IMR-90 (cell line): ENCODE results near the gene FGA. TPM values are rescaled to one million over a fixed set of nuclear protein-coding genes. Genes with fewer than 3 reads are reported as not detected.

ENCODE experiments used
- ATAC-seq: fragments of 200-7000 bp; cut with Tn5 transposase; 2 replicates; pipeline ENCODE4 v1.9.1; 2020; ENCODE audit warnings: low read depth, mild to moderate bottlenecking, moderate library complexity
- BruUV-seq: library from RNA; stranded (reverse); fragments of 400-500 nt; replicated peaks from 2 replicates; lab custom pipeline; 2021; lab: Mats Ljungman, UMichigan
- CTCF ChIA-PET: fragments of 300-600 bp; formaldehyde crosslinking; extraction: SDS; loops from one replicate; lab custom pipeline; 2021; ENCODE audit warnings: antibody characterized with exemption; lab: Yijun Ruan, JAX
- POLR2A ChIA-PET: fragments of 300-600 bp; sonication (Branson Sonifier 250); formaldehyde crosslinking; loops from one replicate; lab custom pipeline; 2022; ENCODE audit warnings: antibody characterized with exemption; ENCODE audit not compliant: unreplicated experiment; lab: Charles Lee
- DNase-seq: peaks from one replicate; pipeline ENCODE4 v3.0.0; 2013
- H2AFZ ChIP-seq: replicated peaks from 2 replicates; pipeline ENCODE3; 2013; ENCODE audit warnings: low read length, mild to moderate bottlenecking; ENCODE audit not compliant: poor library complexity
- H2AK5ac ChIP-seq: 2 replicates; pipeline ENCODE4 v1.6.1; 2013; ENCODE audit warnings: low read depth, low read length, inconsistent platforms
- H2AK9ac ChIP-seq: replicated peaks from 2 replicates; pipeline ENCODE3; 2013; ENCODE audit warnings: mild to moderate bottlenecking, low read depth, low read length, moderate library complexity; ENCODE audit not compliant: poor library complexity
- H2BK120ac ChIP-seq: 2 replicates; pipeline ENCODE4 v1.6.1; 2013; ENCODE audit warnings: low read depth, low read length, inconsistent platforms
- H2BK15ac ChIP-seq: 3 replicates; pipeline ENCODE4 v1.6.1; 2013; ENCODE audit warnings: low read depth, low read length, inconsistent platforms
- H2BK20ac ChIP-seq: 2 replicates; pipeline ENCODE4 v1.6.1; 2013; ENCODE audit warnings: low read depth, mild to moderate bottlenecking, inconsistent platforms, low read length, moderate library complexity
- H2BK5ac ChIP-seq: 2 replicates; pipeline ENCODE4 v1.6.1; 2013; ENCODE audit warnings: mild to moderate bottlenecking, low read depth, low read length, inconsistent platforms; ENCODE audit not compliant: poor library complexity, severe bottlenecking
- H3K14ac ChIP-seq: replicated peaks from 2 replicates; pipeline ENCODE4 v1.6.1; 2013; ENCODE audit warnings: low read depth, low read length, inconsistent platforms
- H3K18ac ChIP-seq: 2 replicates; pipeline ENCODE4 v1.6.1; 2013; ENCODE audit warnings: low read depth, low read length, control low read depth
- H3K23ac ChIP-seq: 2 replicates; pipeline ENCODE4 v1.6.1; 2013; ENCODE audit warnings: low read depth, low read length, inconsistent platforms
- H3K27ac ChIP-seq: 2 replicates; pipeline ENCODE4 v1.5.1; 2013; ENCODE audit warnings: mild to moderate bottlenecking, control low read depth, low read length; ENCODE audit not compliant: insufficient read depth
- H3K27me3 ChIP-seq: 2 replicates; pipeline ENCODE4 v1.6.1; 2013; ENCODE audit warnings: low read length; ENCODE audit not compliant: control insufficient read depth, insufficient read depth
- H3K36me3 ChIP-seq: 2 replicates; pipeline ENCODE4 v1.6.1; 2013; ENCODE audit warnings: low read length, mixed read lengths; ENCODE audit not compliant: control insufficient read depth, insufficient read depth
- H3K4ac ChIP-seq: 2 replicates; pipeline ENCODE4 v1.6.1; 2013; ENCODE audit warnings: low read depth, low read length, inconsistent platforms
- H3K4me1 ChIP-seq: 2 replicates; pipeline ENCODE4 v1.6.1; 2013; ENCODE audit warnings: low read length, mixed read lengths; ENCODE audit not compliant: control insufficient read depth, insufficient read depth
- H3K4me2 ChIP-seq: 2 replicates; pipeline ENCODE4 v1.6.1; 2013; ENCODE audit warnings: low read depth, mild to moderate bottlenecking, control low read depth, low read length, moderate library complexity
- H3K4me3 ChIP-seq: 2 replicates; pipeline ENCODE4 v1.5.1; 2013; ENCODE audit warnings: low read depth, mild to moderate bottlenecking, control low read depth, low read length, moderate library complexity; ENCODE audit not compliant: insufficient read depth
- H3K56ac ChIP-seq: 2 replicates; pipeline ENCODE4 v1.6.1; 2013; ENCODE audit warnings: low read length, inconsistent platforms; ENCODE audit not compliant: insufficient read depth; ENCODE audit errors: extremely low read depth
- H3K79me1 ChIP-seq, 2 experiments: 2 replicates each; pipeline ENCODE4 v1.6.1; 2013; ENCODE audit warnings: low read length in 2 of 2, inconsistent platforms in 1 of 2, low read depth in 1 of 2
- H3K9ac ChIP-seq: 2 replicates; pipeline ENCODE4 v1.6.1; 2013; ENCODE audit warnings: low read depth, low read length, control low read depth
- H3K9me1 ChIP-seq: 2 replicates; pipeline ENCODE4 v1.6.1; 2013; ENCODE audit warnings: low read length, inconsistent platforms; ENCODE audit not compliant: insufficient read depth
- H3K9me3 ChIP-seq: 2 replicates; pipeline ENCODE4 v1.6.1; 2013; ENCODE audit warnings: low read length; ENCODE audit not compliant: control insufficient read depth, insufficient read depth
- H4K20me1 ChIP-seq: 2 replicates; pipeline ENCODE4 v1.6.1; 2013; ENCODE audit warnings: low read length, inconsistent platforms; ENCODE audit not compliant: insufficient read depth
- H4K5ac ChIP-seq: 2 replicates; pipeline ENCODE4 v1.6.1; 2013; ENCODE audit warnings: mild to moderate bottlenecking, low read depth, low read length, control low read depth
- H4K8ac ChIP-seq, 2 experiments: 2 replicates each; pipeline ENCODE4 v1.6.1; 2013; ENCODE audit warnings: low read depth in 2 of 2, low read length in 2 of 2, control low read depth in 1 of 2, inconsistent platforms in 1 of 2
- H4K91ac ChIP-seq: 2 replicates; pipeline ENCODE4 v1.6.1; 2013; ENCODE audit warnings: low read depth, low read length, inconsistent platforms; ENCODE audit not compliant: insufficient read depth
- CEBPB ChIP-seq: IDR thresholded peaks from 2 replicates; pipeline ENCODE4 v1.6.1; 2012; ENCODE audit warnings: low read depth, low read length, improper control_type of control experiment
- ELK1 ChIP-seq: fragments of 150-350 bp; IDR thresholded peaks from 2 replicates; pipeline ENCODE4 v1.6.1; 2016; ENCODE audit warnings: low read depth, mild to moderate bottlenecking, low read length, moderate library complexity, borderline replicate concordance
- FOS ChIP-seq: fragments of 150-350 bp; IDR thresholded peaks from 2 replicates; pipeline ENCODE4 v1.6.1; 2016; ENCODE audit warnings: low read depth, low read length
- MAFK ChIP-seq: IDR thresholded peaks from 2 replicates; pipeline ENCODE4 v1.6.1; 2012; ENCODE audit warnings: low read depth, low read length, improper control_type of control experiment
- MAZ ChIP-seq: IDR thresholded peaks from 2 replicates; pipeline ENCODE4 v1.6.1; 2012; ENCODE audit warnings: low read depth, mild to moderate bottlenecking, low read length, improper control_type of control experiment, moderate library complexity, borderline replicate concordance
- MXI1 ChIP-seq: IDR thresholded peaks from 2 replicates; pipeline ENCODE4 v1.6.1; 2012; ENCODE audit warnings: low read depth, mild to moderate bottlenecking, low read length, moderate library complexity, borderline replicate concordance
- POLR2A ChIP-seq: IDR thresholded peaks from 2 replicates; pipeline ENCODE4 v1.6.1; 2012; ENCODE audit warnings: mild to moderate bottlenecking, low read depth, low read length
- RAD21 ChIP-seq: IDR thresholded peaks from 2 replicates; pipeline ENCODE4 v1.6.1; 2012; ENCODE audit warnings: low read length, improper control_type of control experiment
- RCOR1 ChIP-seq: IDR thresholded peaks from 2 replicates; pipeline ENCODE4 v1.6.1; 2012; ENCODE audit warnings: mild to moderate bottlenecking, low read length, improper control_type of control experiment; ENCODE audit not compliant: insufficient replicate concordance
- RFX5 ChIP-seq: IDR thresholded peaks from 2 replicates; pipeline ENCODE4 v1.8.0; 2012; ENCODE audit warnings: low read depth, mild to moderate bottlenecking, low read length, moderate library complexity
- SMC3 ChIP-seq: fragments of 150-350 bp; IDR thresholded peaks from 2 replicates; pipeline ENCODE4 v1.6.1; 2016; ENCODE audit warnings: low read depth, mild to moderate bottlenecking, antibody characterized with exemption, low read length, moderate library complexity
- USF2 ChIP-seq: fragments of 150-350 bp; IDR thresholded peaks from 2 replicates; pipeline ENCODE4 v1.6.1; 2017; ENCODE audit warnings: mild to moderate bottlenecking, antibody characterized with exemption, low read length, low read depth
- WGBS, 2 experiments: methylation state at CpG; one replicate each; pipeline versions ENCODE4 v1.1.5 to v1.1.7; 2013; ENCODE audit warnings: missing lambda C conversion rate in 2 of 2; ENCODE audit not compliant: insufficient read length in 1 of 2; ENCODE audit errors: extremely low coverage in 2 of 2; 5-methylcytosine and 5-hydroxymethylcytosine counted together
- dilution Hi-C: fragments of 300-500 bp; cut with HindIII; formaldehyde crosslinking; loops from one replicate; pipeline ENCODE4 v1.14.3; 2018; ENCODE audit warnings: low sequenced_read_pairs; ENCODE audit not compliant: unreplicated experiment
- in situ Hi-C: fragments of 300-500 bp; cut with MboI; formaldehyde crosslinking; loops from 3 replicates; pipeline ENCODE4 v1.14.3; 2019; ENCODE audit warnings: low sequenced_read_pairs, inconsistent platforms, mixed read lengths
- intact Hi-C: fragments of 100-400 bp; cut with micrococcal nuclease; formaldehyde crosslinking; loops from 2 replicates; pipeline ENCODE4 v1.10.0; 2022
- polyA plus RNA-seq, 3 experiments: library from polyadenylated mRNA; depleted of rRNA; stranded (reverse); fragments of >200 nt; gene quantifications; 2 replicates each; pipeline ENCODE4 v1.2.3, GENCODE V29; 2012; ENCODE audit warnings: low replicate concordance in 1 of 3
- total RNA-seq: library from RNA; depleted of rRNA; stranded (reverse); fragments of >200 nt; gene quantifications from 2 replicates; pipeline ENCODE4 v1.2.3, GENCODE V29; 2012
- TF ChIP-seq, protein P1 (sequence below): conservative IDR thresholded peaks from 2 replicates; pipeline ENCODE4 v1.5.1; 2012; ENCODE audit warnings: mild to moderate bottlenecking, low read depth, low read length, improper control_type of control experiment

Gene FGA
- total and polyA plus RNA-seq, 2 of the 4 experiments (the other 2 are of a cell fraction) = not detected

DNA sequence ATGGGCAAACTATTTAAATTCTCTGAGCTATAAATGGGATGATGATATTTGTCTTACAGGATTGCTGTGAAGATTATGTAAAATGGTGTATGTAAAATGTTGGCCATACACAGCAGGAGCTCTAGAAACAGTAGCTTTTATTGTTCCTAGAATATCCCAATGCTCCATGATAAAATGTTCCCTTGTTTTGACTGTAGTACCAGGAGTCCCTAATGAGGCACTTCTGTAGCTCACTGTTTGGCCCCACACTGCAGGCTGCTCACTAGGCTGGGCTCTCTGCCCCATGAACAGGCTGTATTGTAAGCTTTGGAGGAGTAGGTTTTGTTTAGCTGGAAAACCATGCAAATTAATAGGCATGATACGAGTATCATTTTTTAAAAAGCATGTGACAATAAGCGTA is 3.3 kb upstream of the FGA start:
- Histone ChIP-seq H3K27ac (no peak overlapping the region), H2BK15ac (no peak overlapping the region), H4K20me1 (no peaks in the 10 kb centered on the region), H3K9ac (no peak overlapping the region), H2AK5ac (no peak overlapping the region), H2BK5ac (no peak overlapping the region), H3K9me1 (no peaks in the 10 kb centered on the region), H2AFZ (no peak overlapping the region), H3K56ac (no peak overlapping the region), H3K4me2 (no peak overlapping the region), H3K14ac (no peak overlapping the region), H3K9me3 (no peaks in the 10 kb centered on the region), H3K4ac (no peak overlapping the region), H3K4me1 (no peaks in the 10 kb centered on the region), H4K91ac (no peak overlapping the region), H2BK120ac (no peak overlapping the region), H4K8ac (no peak overlapping the region), H3K4me3 (no peak overlapping the region), H3K23ac (no peak overlapping the region), H2BK20ac (no peak overlapping the region), H3K79me1 (no peaks in the 10 kb centered on the region), H3K36me3 (no peaks in the 10 kb centered on the region), H4K5ac (no peak overlapping the region), H3K18ac (no peak overlapping the region), H3K27me3 (no peaks in the 10 kb centered on the region), H2AK9ac (no peak overlapping the region)
- no CpG with 5 or more reads among the region's 2 CpGs for WGBS, 2 experiments
- DNase-seq (no peak), ATAC-seq (no peak)
- TF ChIP-seq MAFK = no peak
- no peak for TF ChIP-seq USF2
- TF ChIP-seq RFX5 = no peak
- TF ChIP-seq CEBPB = no peak
- TF ChIP-seq RCOR1 = no peak
- TF ChIP-seq RAD21 = no peak
- no peak for TF ChIP-seq FOS
- TF ChIP-seq MXI1 = no peak
- no peak for TF ChIP-seq MAZ
- TF ChIP-seq ELK1 = no peak
- no peak for TF ChIP-seq POLR2A
- TF ChIP-seq SMC3 = no peak
- TF ChIP-seq, protein P1, sequence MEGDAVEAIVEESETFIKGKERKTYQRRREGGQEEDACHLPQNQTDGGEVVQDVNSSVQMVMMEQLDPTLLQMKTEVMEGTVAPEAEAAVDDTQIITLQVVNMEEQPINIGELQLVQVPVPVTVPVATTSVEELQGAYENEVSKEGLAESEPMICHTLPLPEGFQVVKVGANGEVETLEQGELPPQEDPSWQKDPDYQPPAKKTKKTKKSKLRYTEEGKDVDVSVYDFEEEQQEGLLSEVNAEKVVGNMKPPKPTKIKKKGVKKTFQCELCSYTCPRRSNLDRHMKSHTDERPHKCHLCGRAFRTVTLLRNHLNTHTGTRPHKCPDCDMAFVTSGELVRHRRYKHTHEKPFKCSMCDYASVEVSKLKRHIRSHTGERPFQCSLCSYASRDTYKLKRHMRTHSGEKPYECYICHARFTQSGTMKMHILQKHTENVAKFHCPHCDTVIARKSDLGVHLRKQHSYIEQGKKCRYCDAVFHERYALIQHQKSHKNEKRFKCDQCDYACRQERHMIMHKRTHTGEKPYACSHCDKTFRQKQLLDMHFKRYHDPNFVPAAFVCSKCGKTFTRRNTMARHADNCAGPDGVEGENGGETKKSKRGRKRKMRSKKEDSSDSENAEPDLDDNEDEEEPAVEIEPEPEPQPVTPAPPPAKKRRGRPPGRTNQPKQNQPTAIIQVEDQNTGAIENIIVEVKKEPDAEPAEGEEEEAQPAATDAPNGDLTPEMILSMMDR = no peak
- BruUV-seq = no TSS peak
- in situ Hi-C loops (no loop called here), dilution Hi-C loops (no loop called here), intact Hi-C loops (no loop called here)
- CTCF ChIA-PET = interaction anchor here (1.6 kb wide), 1 partner anchor 34 kb away, joined by 5 read pairs; no protein-coding TSS in a partner anchor
- POLR2A ChIA-PET = no interaction called here
